Measurements from ENCODE around the gene RFC3. TPM values are rescaled to one million over a fixed set of nuclear protein-coding genes. Genes with fewer than 3 reads are reported as not detected.

RFC3 gene
- total and polyA plus RNA-seq, 2 of the 13 experiments (the other 11 are each of a cell fraction or from before 2014, with no cell fraction given) = 16.0 to 55.7 TPM

DNA sequence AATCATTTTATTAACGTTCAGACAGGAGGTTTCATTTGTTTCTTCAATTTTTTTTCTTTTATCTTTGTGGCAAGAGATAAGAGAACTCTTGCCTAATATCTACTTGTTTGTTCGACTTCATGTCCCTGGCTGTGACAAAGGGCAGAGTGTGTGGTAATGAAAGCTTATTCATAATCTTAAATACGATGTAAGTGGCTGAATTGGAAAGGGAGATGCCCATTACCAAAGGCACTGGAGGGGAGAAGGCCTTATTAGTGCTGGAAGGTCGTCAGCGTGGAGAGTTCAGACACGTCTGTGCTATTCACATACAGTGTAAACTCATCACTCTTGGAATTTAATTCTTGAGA lies 54.0 kb downstream of the RFC3 start (continued):
- TF ChIP-seq, protein P1, sequence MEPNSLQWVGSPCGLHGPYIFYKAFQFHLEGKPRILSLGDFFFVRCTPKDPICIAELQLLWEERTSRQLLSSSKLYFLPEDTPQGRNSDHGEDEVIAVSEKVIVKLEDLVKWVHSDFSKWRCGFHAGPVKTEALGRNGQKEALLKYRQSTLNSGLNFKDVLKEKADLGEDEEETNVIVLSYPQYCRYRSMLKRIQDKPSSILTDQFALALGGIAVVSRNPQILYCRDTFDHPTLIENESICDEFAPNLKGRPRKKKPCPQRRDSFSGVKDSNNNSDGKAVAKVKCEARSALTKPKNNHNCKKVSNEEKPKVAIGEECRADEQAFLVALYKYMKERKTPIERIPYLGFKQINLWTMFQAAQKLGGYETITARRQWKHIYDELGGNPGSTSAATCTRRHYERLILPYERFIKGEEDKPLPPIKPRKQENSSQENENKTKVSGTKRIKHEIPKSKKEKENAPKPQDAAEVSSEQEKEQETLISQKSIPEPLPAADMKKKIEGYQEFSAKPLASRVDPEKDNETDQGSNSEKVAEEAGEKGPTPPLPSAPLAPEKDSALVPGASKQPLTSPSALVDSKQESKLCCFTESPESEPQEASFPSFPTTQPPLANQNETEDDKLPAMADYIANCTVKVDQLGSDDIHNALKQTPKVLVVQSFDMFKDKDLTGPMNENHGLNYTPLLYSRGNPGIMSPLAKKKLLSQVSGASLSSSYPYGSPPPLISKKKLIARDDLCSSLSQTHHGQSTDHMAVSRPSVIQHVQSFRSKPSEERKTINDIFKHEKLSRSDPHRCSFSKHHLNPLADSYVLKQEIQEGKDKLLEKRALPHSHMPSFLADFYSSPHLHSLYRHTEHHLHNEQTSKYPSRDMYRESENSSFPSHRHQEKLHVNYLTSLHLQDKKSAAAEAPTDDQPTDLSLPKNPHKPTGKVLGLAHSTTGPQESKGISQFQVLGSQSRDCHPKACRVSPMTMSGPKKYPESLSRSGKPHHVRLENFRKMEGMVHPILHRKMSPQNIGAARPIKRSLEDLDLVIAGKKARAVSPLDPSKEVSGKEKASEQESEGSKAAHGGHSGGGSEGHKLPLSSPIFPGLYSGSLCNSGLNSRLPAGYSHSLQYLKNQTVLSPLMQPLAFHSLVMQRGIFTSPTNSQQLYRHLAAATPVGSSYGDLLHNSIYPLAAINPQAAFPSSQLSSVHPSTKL (CRISPR knock-in tag; IDR thresholded peaks at IDR 0.05) = peak; percentile 71
- TF ChIP-seq KDM5B (CRISPR knock-in tag; IDR thresholded peaks at IDR 0.05; ENCODE audit: borderline replicate concordance) (no peak), STAT5B (CRISPR knock-in tag; IDR thresholded peaks at IDR 0.05) (no peak), SETDB1 (CRISPR knock-in tag; IDR thresholded peaks at IDR 0.05; ENCODE audit: borderline replicate concordance) (no peak), ZFX (CRISPR knock-in tag; IDR thresholded peaks at IDR 0.05; ENCODE audit: low read depth) (no peak; the same call in 1 of the 2 replicates), TBP (CRISPR knock-in tag; IDR thresholded peaks at IDR 0.05) (no peak), RFXANK (CRISPR knock-in tag; IDR thresholded peaks at IDR 0.05) (no peak), RARA (CRISPR knock-in tag; IDR thresholded peaks at IDR 0.05) (peak; percentile 32; the same call in 1 of the 2 replicates), SATB2 (CRISPR knock-in tag; IDR thresholded peaks at IDR 0.05) (0 out of 2 replicates have a peak, but pooled peaks have one; percentile 29), ZNF367 (CRISPR knock-in tag; IDR thresholded peaks at IDR 0.05; ENCODE audit: borderline replicate concordance) (no peak), ZBTB4 (CRISPR knock-in tag; IDR thresholded peaks at IDR 0.05; ENCODE audit: borderline replicate concordance) (no peak), SCMH1 (CRISPR knock-in tag; IDR thresholded peaks at IDR 0.05; ENCODE audit: borderline replicate concordance) (no peak), SP1 (IDR thresholded peaks at IDR 0.05) (no peak), SP1 (CRISPR knock-in tag; IDR thresholded peaks at IDR 0.05) (no peak), RXRB (CRISPR knock-in tag; IDR thresholded peaks at IDR 0.05; ENCODE audit: borderline replicate concordance) (0 out of 2 replicates have a peak, but pooled peaks have one; percentile 34), ZNF766 (CRISPR knock-in tag; IDR thresholded peaks at IDR 0.05; ENCODE audit: borderline replicate concordance) (no peak), ARID3A (IDR thresholded peaks at IDR 0.05; ENCODE audit: low read depth, low read length) (peak; percentile 71), ZNF7 (CRISPR knock-in tag; IDR thresholded peaks at IDR 0.05) (no peak), MED13 (CRISPR knock-in tag; IDR thresholded peaks at IDR 0.05) (no peak), PCBP1 (IDR thresholded peaks at IDR 0.05; ENCODE audit: borderline replicate concordance, low read depth, low read length) (no peak), MAFG (CRISPR knock-in tag; IDR thresholded peaks at IDR 0.05) (no peak), TCF7 (IDR thresholded peaks at IDR 0.05; ENCODE audit: low read depth) (peak; percentile 82)
- TF ChIP-seq, protein P2, sequence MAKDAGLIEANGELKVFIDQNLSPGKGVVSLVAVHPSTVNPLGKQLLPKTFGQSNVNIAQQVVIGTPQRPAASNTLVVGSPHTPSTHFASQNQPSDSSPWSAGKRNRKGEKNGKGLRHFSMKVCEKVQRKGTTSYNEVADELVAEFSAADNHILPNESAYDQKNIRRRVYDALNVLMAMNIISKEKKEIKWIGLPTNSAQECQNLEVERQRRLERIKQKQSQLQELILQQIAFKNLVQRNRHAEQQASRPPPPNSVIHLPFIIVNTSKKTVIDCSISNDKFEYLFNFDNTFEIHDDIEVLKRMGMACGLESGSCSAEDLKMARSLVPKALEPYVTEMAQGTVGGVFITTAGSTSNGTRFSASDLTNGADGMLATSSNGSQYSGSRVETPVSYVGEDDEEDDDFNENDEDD (CRISPR knock-in tag; IDR thresholded peaks at IDR 0.05; ENCODE audit: borderline replicate concordance) = no peak
